GM12873 (cell line): ENCODE measurements around the gene AMER1.

Source experiments
- CTCF ChIP-seq: IDR thresholded peaks from 2 replicates; pipeline ENCODE4 v1.5.1; 2012; ENCODE audit warnings: low read depth, mild to moderate bottlenecking, moderate library complexity, low read length, control low read depth; ENCODE audit not compliant: insufficient read depth; ENCODE audit errors: missing control alignments

Gene AMER1

DNA sequence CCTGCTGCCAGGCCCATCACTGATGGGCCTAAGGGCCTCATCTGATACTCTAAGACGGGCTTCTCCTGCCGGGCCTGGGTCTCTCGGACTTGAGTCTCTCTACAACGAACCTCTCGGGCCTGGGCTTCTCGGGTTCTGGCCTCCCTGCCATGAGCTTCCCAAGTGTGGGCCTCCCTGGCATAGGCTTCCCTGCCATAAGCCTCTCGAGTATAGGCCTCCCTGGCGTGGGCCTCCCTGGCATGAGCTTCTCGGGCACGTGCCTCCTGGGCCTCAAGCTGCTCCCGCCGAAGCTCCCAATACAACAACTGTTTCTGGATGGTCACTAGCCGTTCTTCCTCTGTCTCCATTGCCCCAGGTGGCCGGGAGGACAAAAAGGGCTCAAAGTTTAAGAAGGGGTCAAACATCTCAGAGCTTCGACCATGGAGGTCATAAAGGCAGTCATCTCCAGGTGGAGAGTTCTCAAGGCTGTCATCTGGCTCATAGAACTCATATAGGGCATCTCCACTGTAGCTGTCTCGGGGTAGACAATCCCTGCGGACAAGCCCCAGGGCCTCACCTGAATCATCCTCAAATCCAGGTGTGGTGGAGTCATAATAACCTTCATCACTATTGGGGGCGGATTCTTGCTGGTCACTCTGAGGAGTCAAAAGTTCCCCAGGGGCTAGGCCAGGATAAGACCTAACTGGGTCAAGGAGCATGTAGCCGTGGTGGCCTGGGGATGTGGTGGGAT lies 14.1 kb downstream of the AMER1 start:
- no peak for TF ChIP-seq CTCF

DNA sequence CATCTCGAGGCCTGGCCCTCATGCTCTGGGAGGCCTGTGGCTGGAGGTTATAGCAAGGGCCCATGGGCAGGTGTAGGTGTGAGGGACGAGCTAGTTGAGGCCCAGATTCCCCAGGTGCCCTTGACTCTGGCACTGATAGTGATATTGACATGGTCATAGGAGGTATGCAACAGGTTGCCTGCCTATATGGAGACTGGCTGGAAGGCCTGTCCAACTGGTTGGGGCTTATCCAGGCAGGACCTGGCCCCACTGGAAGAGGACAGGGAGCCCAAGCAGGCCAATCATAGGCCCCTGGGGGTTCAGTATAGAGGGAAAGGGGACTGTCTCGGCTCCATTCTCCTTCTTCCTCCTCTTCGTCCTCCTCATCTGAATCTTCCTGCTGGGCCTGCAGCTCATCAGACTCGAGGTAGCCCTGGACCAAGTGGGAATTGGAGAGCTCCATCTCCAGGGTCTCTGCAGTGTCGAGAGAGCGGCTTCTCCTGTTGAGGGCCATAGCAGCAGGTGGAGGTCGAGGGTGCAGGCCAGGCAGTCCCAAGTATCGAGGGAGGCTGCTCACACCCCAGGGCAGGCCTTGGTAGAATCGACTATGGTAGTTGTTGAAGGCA lies 15.3 kb downstream of the AMER1 start:
- no peak for TF ChIP-seq CTCF

- no peak for TF ChIP-seq CTCF
Measured at GRCh38 chrX:64188901-64189300, 16.6 kb downstream of the AMER1 start.

GRCh38 chrX:64187762-64188150 lies 17.8 kb downstream of the AMER1 start:
- TF ChIP-seq CTCF = no peak

GRCh38 chrX:64186974-64187761 lies 18.3 kb downstream of the AMER1 start:
- TF ChIP-seq CTCF = no peak

DNA sequence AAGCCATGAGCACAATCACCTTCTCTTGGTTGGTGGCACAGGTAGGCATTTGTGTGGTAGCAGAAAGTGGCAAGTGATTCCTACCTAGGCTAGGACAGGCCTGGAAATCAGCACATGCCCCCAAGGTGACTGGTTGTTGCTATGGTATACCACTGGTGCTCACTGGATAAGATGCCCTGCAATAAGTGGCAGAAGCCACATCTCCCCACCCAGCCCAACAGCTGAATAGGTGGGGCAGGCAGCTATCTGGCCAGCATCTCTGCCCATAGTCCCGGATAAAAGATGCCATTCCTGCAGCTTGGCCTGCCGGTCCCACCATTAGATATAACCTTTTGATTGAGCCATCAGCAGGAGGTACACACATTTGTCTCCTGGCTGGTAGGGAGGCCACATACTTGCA lies 21.1 kb downstream of the AMER1 start:
- TF ChIP-seq CTCF = no peak

- no peak for TF ChIP-seq CTCF
Measured at GRCh38 chrX:64182208-64182607, 23.3 kb downstream of the AMER1 start.
